HL-60 (cell line): ENCODE results near the gene ITPRIP.

Source experiments
- DNase-seq, 2 experiments: peaks; one replicate each; pipeline ENCODE4 v3.0.0-alpha.2; 2010 to 2020; ENCODE audit warnings: low read depth in 1 of 2, low spot score in 1 of 2
- H3K27ac ChIP-seq: fragments of 250-450 bp; sonication (Bioruptor Pico); replicated peaks from 2 replicates; pipeline ENCODE4 v1.5.1; 2020; ENCODE audit warnings: mild to moderate bottlenecking, moderate library complexity
- H3K27me3 ChIP-seq: fragments of 250-450 bp; sonication (Bioruptor Pico); 2 replicates; pipeline ENCODE4 v1.5.1; 2021; ENCODE audit warnings: mild to moderate bottlenecking, moderate library complexity; ENCODE audit not compliant: insufficient read depth, poor library complexity, severe bottlenecking
- H3K4me3 ChIP-seq: replicated peaks from 2 replicates; pipeline ENCODE4 v1.5.1; 2011; ENCODE audit warnings: mild to moderate bottlenecking, control low read depth, low read length; ENCODE audit not compliant: insufficient read depth
- GABPA ChIP-seq: IDR thresholded peaks from 2 replicates; pipeline ENCODE4 v1.6.1; 2012; ENCODE audit warnings: low read depth
- POLR2AphosphoS5 ChIP-seq: IDR thresholded peaks from 2 replicates; pipeline ENCODE4 v1.6.1; 2012; ENCODE audit warnings: low read depth
- SPI1 ChIP-seq: IDR thresholded peaks from 2 replicates; pipeline ENCODE4 v1.6.1; 2012; ENCODE audit warnings: low read depth, mild to moderate bottlenecking, borderline replicate concordance
- TF ChIP-seq, protein P1 (sequence below): IDR thresholded peaks from 2 replicates; pipeline ENCODE4 v1.6.1; 2012; ENCODE audit warnings: low read depth; ENCODE audit not compliant: insufficient replicate concordance
- TF ChIP-seq, protein P2 (sequence below): IDR thresholded peaks from one replicate; pipeline ENCODE4 v1.5.1; 2011; ENCODE audit warnings: low read length, control low read depth, inconsistent platforms; ENCODE audit not compliant: insufficient read depth

The ITPRIP gene

GRCh38 chr10:104328646-104328895, 9.7 kb downstream of the ITPRIP start:
- Histone ChIP-seq H3K27me3 (no peaks in the 10 kb centered on the region), H3K4me3 (peak overlapping the region; percentile 29), H3K27ac (peak overlapping the region; percentile 80)
- TF ChIP-seq POLR2AphosphoS5, result no peak
- no peak for TF ChIP-seq GABPA
- TF ChIP-seq, protein P1, sequence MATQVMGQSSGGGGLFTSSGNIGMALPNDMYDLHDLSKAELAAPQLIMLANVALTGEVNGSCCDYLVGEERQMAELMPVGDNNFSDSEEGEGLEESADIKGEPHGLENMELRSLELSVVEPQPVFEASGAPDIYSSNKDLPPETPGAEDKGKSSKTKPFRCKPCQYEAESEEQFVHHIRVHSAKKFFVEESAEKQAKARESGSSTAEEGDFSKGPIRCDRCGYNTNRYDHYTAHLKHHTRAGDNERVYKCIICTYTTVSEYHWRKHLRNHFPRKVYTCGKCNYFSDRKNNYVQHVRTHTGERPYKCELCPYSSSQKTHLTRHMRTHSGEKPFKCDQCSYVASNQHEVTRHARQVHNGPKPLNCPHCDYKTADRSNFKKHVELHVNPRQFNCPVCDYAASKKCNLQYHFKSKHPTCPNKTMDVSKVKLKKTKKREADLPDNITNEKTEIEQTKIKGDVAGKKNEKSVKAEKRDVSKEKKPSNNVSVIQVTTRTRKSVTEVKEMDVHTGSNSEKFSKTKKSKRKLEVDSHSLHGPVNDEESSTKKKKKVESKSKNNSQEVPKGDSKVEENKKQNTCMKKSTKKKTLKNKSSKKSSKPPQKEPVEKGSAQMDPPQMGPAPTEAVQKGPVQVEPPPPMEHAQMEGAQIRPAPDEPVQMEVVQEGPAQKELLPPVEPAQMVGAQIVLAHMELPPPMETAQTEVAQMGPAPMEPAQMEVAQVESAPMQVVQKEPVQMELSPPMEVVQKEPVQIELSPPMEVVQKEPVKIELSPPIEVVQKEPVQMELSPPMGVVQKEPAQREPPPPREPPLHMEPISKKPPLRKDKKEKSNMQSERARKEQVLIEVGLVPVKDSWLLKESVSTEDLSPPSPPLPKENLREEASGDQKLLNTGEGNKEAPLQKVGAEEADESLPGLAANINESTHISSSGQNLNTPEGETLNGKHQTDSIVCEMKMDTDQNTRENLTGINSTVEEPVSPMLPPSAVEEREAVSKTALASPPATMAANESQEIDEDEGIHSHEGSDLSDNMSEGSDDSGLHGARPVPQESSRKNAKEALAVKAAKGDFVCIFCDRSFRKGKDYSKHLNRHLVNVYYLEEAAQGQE, result no peak
- TF ChIP-seq, protein P2, sequence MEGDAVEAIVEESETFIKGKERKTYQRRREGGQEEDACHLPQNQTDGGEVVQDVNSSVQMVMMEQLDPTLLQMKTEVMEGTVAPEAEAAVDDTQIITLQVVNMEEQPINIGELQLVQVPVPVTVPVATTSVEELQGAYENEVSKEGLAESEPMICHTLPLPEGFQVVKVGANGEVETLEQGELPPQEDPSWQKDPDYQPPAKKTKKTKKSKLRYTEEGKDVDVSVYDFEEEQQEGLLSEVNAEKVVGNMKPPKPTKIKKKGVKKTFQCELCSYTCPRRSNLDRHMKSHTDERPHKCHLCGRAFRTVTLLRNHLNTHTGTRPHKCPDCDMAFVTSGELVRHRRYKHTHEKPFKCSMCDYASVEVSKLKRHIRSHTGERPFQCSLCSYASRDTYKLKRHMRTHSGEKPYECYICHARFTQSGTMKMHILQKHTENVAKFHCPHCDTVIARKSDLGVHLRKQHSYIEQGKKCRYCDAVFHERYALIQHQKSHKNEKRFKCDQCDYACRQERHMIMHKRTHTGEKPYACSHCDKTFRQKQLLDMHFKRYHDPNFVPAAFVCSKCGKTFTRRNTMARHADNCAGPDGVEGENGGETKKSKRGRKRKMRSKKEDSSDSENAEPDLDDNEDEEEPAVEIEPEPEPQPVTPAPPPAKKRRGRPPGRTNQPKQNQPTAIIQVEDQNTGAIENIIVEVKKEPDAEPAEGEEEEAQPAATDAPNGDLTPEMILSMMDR, result no peak
- no peak for DNase-seq

- peak overlapping the region; percentile 29 for H3K4me3 ChIP-seq
- H3K27me3 ChIP-seq, result no peaks in the 10 kb centered on the region
- peak overlapping the region; percentile 80 for H3K27ac ChIP-seq
- peak in 1 of 2 experiments; percentile 72 for DNase-seq
- TF ChIP-seq, protein P1, result no peak
- TF ChIP-seq, protein P2, result no peak
- TF ChIP-seq GABPA, result no peak
- 0 out of 2 replicates have a peak, but pooled peaks have one; percentile 13 for TF ChIP-seq SPI1
- 0 out of 2 replicates have a peak, but pooled peaks have one; percentile 36 for TF ChIP-seq POLR2AphosphoS5
These were observed 10.3 kb downstream of the ITPRIP start for GRCh38 chr10:104327745-104328645.

- H3K4me3 ChIP-seq, result no peak overlapping the region
- no peak for DNase-seq
- no peaks in the 10 kb centered on the region for H3K27me3 ChIP-seq
- TF ChIP-seq, protein P2, result no peak
- TF ChIP-seq SPI1, result no peak
- no peak for TF ChIP-seq GABPA
- TF ChIP-seq, protein P1, result no peak
- TF ChIP-seq POLR2AphosphoS5, result no peak
- H3K27ac ChIP-seq, result peak overlapping the region; percentile 80
These were observed 11.2 kb downstream of the ITPRIP start for GRCh38 chr10:104326991-104327610.
